HL-60 (cell line): ENCODE data around the gene GLYATL3.

Source experiments
- TF ChIP-seq, protein P1 (sequence below): IDR thresholded peaks from one replicate; pipeline ENCODE4 v1.5.1; 2011; ENCODE audit warnings: low read length, control low read depth, inconsistent platforms; ENCODE audit not compliant: insufficient read depth
- TF ChIP-seq, protein P2 (sequence below): IDR thresholded peaks from 2 replicates; pipeline ENCODE4 v1.6.1; 2012; ENCODE audit warnings: low read depth; ENCODE audit not compliant: insufficient replicate concordance

DNA sequence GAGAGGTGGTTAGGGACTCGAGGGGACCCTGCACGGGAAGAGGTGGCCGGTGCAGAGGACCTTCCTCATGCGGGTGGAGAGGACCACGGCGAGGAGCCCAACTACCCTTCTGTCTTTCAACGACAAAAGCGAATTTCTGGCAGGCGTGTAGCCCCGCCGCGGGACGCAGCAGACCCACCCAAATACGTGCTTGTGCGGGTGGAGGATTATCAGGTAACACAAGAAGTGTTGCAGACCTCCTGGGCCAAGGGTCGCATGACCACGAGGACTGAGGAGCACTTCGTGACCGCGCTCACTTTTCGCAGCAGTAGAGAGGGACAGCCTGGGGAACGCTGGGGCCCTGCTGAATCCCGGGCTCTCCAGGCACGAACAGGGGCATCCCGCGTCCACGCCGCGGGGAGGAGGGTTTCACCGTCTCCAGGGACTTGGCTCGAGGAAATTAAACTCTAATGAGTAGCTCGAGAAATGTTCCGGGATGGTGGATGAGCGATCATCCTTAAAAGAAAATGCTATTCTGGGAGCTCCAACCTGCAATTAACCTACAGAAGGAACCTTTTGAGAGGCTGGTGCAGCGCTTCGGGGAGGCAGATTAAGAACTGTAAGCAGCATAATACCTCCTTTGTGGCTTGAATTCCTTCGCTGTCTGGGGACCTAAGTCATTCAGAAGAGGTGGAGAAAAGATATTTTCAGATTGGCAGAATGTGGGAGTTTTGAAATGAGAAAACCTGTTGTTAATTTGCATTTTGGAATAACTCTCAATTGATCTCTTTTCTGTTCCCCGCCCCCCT is 51.5 kb downstream of the GLYATL3 start:
- TF ChIP-seq, protein P1, sequence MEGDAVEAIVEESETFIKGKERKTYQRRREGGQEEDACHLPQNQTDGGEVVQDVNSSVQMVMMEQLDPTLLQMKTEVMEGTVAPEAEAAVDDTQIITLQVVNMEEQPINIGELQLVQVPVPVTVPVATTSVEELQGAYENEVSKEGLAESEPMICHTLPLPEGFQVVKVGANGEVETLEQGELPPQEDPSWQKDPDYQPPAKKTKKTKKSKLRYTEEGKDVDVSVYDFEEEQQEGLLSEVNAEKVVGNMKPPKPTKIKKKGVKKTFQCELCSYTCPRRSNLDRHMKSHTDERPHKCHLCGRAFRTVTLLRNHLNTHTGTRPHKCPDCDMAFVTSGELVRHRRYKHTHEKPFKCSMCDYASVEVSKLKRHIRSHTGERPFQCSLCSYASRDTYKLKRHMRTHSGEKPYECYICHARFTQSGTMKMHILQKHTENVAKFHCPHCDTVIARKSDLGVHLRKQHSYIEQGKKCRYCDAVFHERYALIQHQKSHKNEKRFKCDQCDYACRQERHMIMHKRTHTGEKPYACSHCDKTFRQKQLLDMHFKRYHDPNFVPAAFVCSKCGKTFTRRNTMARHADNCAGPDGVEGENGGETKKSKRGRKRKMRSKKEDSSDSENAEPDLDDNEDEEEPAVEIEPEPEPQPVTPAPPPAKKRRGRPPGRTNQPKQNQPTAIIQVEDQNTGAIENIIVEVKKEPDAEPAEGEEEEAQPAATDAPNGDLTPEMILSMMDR: no peak
- TF ChIP-seq, protein P2, sequence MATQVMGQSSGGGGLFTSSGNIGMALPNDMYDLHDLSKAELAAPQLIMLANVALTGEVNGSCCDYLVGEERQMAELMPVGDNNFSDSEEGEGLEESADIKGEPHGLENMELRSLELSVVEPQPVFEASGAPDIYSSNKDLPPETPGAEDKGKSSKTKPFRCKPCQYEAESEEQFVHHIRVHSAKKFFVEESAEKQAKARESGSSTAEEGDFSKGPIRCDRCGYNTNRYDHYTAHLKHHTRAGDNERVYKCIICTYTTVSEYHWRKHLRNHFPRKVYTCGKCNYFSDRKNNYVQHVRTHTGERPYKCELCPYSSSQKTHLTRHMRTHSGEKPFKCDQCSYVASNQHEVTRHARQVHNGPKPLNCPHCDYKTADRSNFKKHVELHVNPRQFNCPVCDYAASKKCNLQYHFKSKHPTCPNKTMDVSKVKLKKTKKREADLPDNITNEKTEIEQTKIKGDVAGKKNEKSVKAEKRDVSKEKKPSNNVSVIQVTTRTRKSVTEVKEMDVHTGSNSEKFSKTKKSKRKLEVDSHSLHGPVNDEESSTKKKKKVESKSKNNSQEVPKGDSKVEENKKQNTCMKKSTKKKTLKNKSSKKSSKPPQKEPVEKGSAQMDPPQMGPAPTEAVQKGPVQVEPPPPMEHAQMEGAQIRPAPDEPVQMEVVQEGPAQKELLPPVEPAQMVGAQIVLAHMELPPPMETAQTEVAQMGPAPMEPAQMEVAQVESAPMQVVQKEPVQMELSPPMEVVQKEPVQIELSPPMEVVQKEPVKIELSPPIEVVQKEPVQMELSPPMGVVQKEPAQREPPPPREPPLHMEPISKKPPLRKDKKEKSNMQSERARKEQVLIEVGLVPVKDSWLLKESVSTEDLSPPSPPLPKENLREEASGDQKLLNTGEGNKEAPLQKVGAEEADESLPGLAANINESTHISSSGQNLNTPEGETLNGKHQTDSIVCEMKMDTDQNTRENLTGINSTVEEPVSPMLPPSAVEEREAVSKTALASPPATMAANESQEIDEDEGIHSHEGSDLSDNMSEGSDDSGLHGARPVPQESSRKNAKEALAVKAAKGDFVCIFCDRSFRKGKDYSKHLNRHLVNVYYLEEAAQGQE: no peak
